PC-3 (cell line): ENCODE data around the gene CERS1. TPM values are rescaled to one million over a fixed set of nuclear protein-coding genes. Genes with fewer than 3 reads are reported as not detected.

Experiments
- ATAC-seq: fragments of 200-7000 bp; cut with Tn5 transposase; 2 replicates; pipeline ENCODE4 v1.9.1; 2020; ENCODE audit warnings: mild to moderate bottlenecking, moderate library complexity
- BruUV-seq: library from RNA; stranded (reverse); fragments of 400-500 nt; replicated peaks from 2 replicates; lab custom pipeline; 2021; lab: Mats Ljungman, UMichigan
- CTCF ChIA-PET: fragments of 300-600 bp; sonication (Branson Sonifier 250); formaldehyde crosslinking; loops from one replicate; lab custom pipeline; 2022; ENCODE audit warnings: antibody characterized with exemption; lab: Charles Lee
- POLR2A ChIA-PET: fragments of 300-600 bp; sonication (Branson Sonifier 250); formaldehyde crosslinking; loops from one replicate; lab custom pipeline; 2022; ENCODE audit warnings: antibody characterized with exemption; ENCODE audit not compliant: unreplicated experiment; lab: Charles Lee
- DNase-seq: peaks from one replicate; pipeline ENCODE4 v3.0.0-alpha.2; 2015
- H2AFZ ChIP-seq: fragments of 300-600 bp; sonication (generic); 2 replicates; pipeline ENCODE4 v1.6.0; 2016; ENCODE audit warnings: antibody characterized with exemption, low read length
- H3F3A ChIP-seq: fragments of 300-600 bp; sonication (generic); one replicate; pipeline ENCODE4 v1.6.0; 2017; ENCODE audit warnings: antibody characterized with exemption, low read length, control low read depth, mild to moderate bottlenecking; ENCODE audit not compliant: unreplicated experiment
- H3K27ac ChIP-seq: fragments of 300-600 bp; sonication (generic); 2 replicates; pipeline ENCODE4 v1.5.1; 2016; ENCODE audit warnings: mild to moderate bottlenecking, low read length
- H3K27me3 ChIP-seq: fragments of 300-600 bp; sonication (generic); 2 replicates; pipeline ENCODE4 v1.6.1; 2016; ENCODE audit warnings: low read length, mixed read lengths
- H3K36me3 ChIP-seq: fragments of 300-600 bp; sonication (generic); 2 replicates; pipeline ENCODE4 v1.6.1; 2016; ENCODE audit warnings: low read depth, mixed run types, low read length, mixed read lengths
- H3K4me1 ChIP-seq: fragments of 300-600 bp; sonication (generic); 2 replicates; pipeline ENCODE4 v1.5.1; 2016; ENCODE audit warnings: low read length; ENCODE audit not compliant: insufficient read depth
- H3K4me2 ChIP-seq: fragments of 300-600 bp; sonication (generic); 2 replicates; pipeline ENCODE4 v1.6.0; 2016; ENCODE audit warnings: low read length
- H3K4me3 ChIP-seq: fragments of 300-600 bp; sonication (generic); 2 replicates; pipeline ENCODE4 v1.5.1; 2016; ENCODE audit warnings: mild to moderate bottlenecking, low read length, mixed read lengths
- H3K79me2 ChIP-seq: fragments of 300-600 bp; sonication (generic); 2 replicates; pipeline ENCODE4 v1.6.1; 2017; ENCODE audit warnings: low read length, mixed read lengths
- H3K9ac ChIP-seq: fragments of 300-600 bp; sonication (generic); 2 replicates; pipeline ENCODE4 v1.6.0; 2016; ENCODE audit warnings: mild to moderate bottlenecking, low read length
- H3K9me2 ChIP-seq: fragments of 300-600 bp; sonication (generic); replicated peaks from 2 replicates; pipeline ENCODE4 v1.6.1; 2016; ENCODE audit warnings: mixed run types, low read length, mixed read lengths
- H3K9me3 ChIP-seq: fragments of 300-600 bp; sonication (generic); 2 replicates; pipeline ENCODE4 v1.6.1; 2016; ENCODE audit warnings: low read length, mixed read lengths
- H4K20me1 ChIP-seq: fragments of 300-600 bp; sonication (generic); 2 replicates; pipeline ENCODE4 v1.6.1; 2016; ENCODE audit warnings: low read length, mixed read lengths
- CTCF ChIP-seq: fragments of 300-600 bp; sonication (generic); conservative IDR thresholded peaks from 2 replicates; pipeline ENCODE4 v1.5.1; 2017; ENCODE audit warnings: antibody characterized with exemption, low read depth, mild to moderate bottlenecking, low read length
- EZH2 ChIP-seq: fragments of 300-600 bp; sonication (generic); IDR thresholded peaks from one replicate; pipeline ENCODE4 v1.6.1; 2017; ENCODE audit warnings: antibody characterized with exemption, mild to moderate bottlenecking, low read length; ENCODE audit not compliant: unreplicated experiment
- EZH2phosphoT487 ChIP-seq: fragments of 300-600 bp; sonication (generic); IDR thresholded peaks from 2 replicates; pipeline ENCODE4 v1.6.1; 2018; ENCODE audit warnings: mild to moderate bottlenecking, antibody characterized with exemption, low read length, borderline replicate concordance
- intact Hi-C: fragments of 100-400 bp; cut with micrococcal nuclease; formaldehyde crosslinking; loops from 2 replicates; pipeline ENCODE4 v1.9.0; 2023
- total RNA-seq: library from RNA; depleted of rRNA; stranded (reverse); fragments of >200 nt; gene quantifications from 2 replicates; pipeline ENCODE4 v1.2.3, GENCODE V29; 2014

Gene CERS1
- total RNA-seq, 1 experiment from 2014 or later = 0.95 TPM

GRCh38 chr19:18849838-18850400 is 46.0 kb downstream of the CERS1 start:
- Histone ChIP-seq H3K4me3 (no peak overlapping the region), H3K4me1 (no peaks in the 10 kb centered on the region), H3K27ac (no peak overlapping the region), H3K9me3 (no peaks in the 10 kb centered on the region), H4K20me1 (peaks cover 44% of the 10 kb centered on the region), H3K36me3 (peaks cover 47% of the 10 kb centered on the region; the same call in 1 of the 2 replicates), H3K9ac (no peak overlapping the region), H3K4me2 (no peak overlapping the region), H2AFZ (no peak overlapping the region), H3K9me2 (no peaks in the 10 kb centered on the region), H3F3A (no peaks in the 10 kb centered on the region), H3K27me3 (no peaks in the 10 kb centered on the region), H3K79me2 (peaks cover 57% of the 10 kb centered on the region)
- CTCF ChIA-PET = no interaction called here
- BruUV-seq = no TSS peak
- TF ChIP-seq EZH2phosphoT487 (no peak), CTCF (no peak), EZH2 (no peak)
- POLR2A ChIA-PET = no interaction called here
- intact Hi-C loops = no loop called here
- ATAC-seq (no peak), DNase-seq (no peak)

GRCh38 chr19:18848878-18849661 is 46.9 kb downstream of the CERS1 start:
- Histone ChIP-seq H3K4me3 (no peak overlapping the region), H3K9ac (no peak overlapping the region), H3K27ac (no peak overlapping the region), H3K79me2 (peaks cover 65% of the 10 kb centered on the region), H3K27me3 (no peaks in the 10 kb centered on the region), H3K4me1 (no peaks in the 10 kb centered on the region), H3K9me2 (no peaks in the 10 kb centered on the region), H4K20me1 (peaks cover 50% of the 10 kb centered on the region), H2AFZ (no peak overlapping the region), H3K4me2 (no peak overlapping the region), H3F3A (no peaks in the 10 kb centered on the region), H3K36me3 (peaks cover 43% of the 10 kb centered on the region; the same call in 1 of the 2 replicates), H3K9me3 (no peaks in the 10 kb centered on the region)
- no TSS peak for BruUV-seq
- POLR2A ChIA-PET = no interaction called here
- DNase-seq = no peak
- intact Hi-C loops = no loop called here
- TF ChIP-seq EZH2phosphoT487 (no peak), CTCF (no peak), EZH2 (no peak)
- ATAC-seq = no peak
- CTCF ChIA-PET = no interaction called here
